SK-N-SH (cell line): Measurements from ENCODE around the gene RHBDD3. TPM values are rescaled to one million over a fixed set of nuclear protein-coding genes. Genes with fewer than 3 reads are reported as not detected.

Experiments
- CTCF ChIA-PET: fragments of 300-600, 350-600 bp; formaldehyde crosslinking; extraction: SDS; loops from one replicate; lab custom pipeline; 2021; lab: Yijun Ruan, JAX
- POLR2A ChIA-PET: fragments of 350-600 bp; sonication (Branson Sonifier 250); formaldehyde crosslinking; extraction: SDS; loops from one replicate; lab custom pipeline; 2020; ENCODE audit warnings: antibody characterized with exemption, inconsistent platforms; lab: Yijun Ruan, JAX
- DNase-seq: peaks from one replicate; pipeline ENCODE4 v3.0.0; 2012
- H2AFZ ChIP-seq: fragments of 200-600 bp; sonication (generic); 2 replicates; pipeline ENCODE4 v1.8.1; 2016; ENCODE audit warnings: antibody characterized with exemption, mild to moderate bottlenecking, low read depth
- H3F3A ChIP-seq: fragments of 200-600 bp; sonication (generic); replicated peaks from 2 replicates; pipeline ENCODE3; 2016; ENCODE audit warnings: antibody characterized with exemption, mild to moderate bottlenecking; ENCODE audit not compliant: insufficient read depth
- H3K27ac ChIP-seq, 2 experiments: fragments of 200-500 bp in 1 of 2; fragments of 200-600 bp in 1 of 2; sonication (Bioruptor generic) in 1 of 2; sonication (generic), shearing (Covaris generic) in 1 of 2; 2 replicates each; pipeline versions ENCODE4 v1.5.1 to v1.6.1; 2014 to 2016; ENCODE audit warnings: low read depth in 2 of 2, inconsistent platforms in 1 of 2, low read length in 1 of 2, mild to moderate bottlenecking in 1 of 2, mixed read lengths in 1 of 2
- H3K27me3 ChIP-seq: fragments of 200-600 bp; sonication (generic), shearing (Covaris generic); 2 replicates; pipeline ENCODE4 v1.6.1; 2016; ENCODE audit warnings: mixed run types; ENCODE audit not compliant: insufficient read depth
- H3K36me3 ChIP-seq, 2 experiments: fragments of 200-500 bp in 1 of 2; fragments of 200-600 bp in 1 of 2; sonication (Bioruptor generic) in 1 of 2; sonication (generic) in 1 of 2; replicated peaks in 1 of 2; 2 replicates each; pipeline versions ENCODE3 to v1.5.1; 2014 to 2016; ENCODE audit warnings: low read length in 1 of 2, mild to moderate bottlenecking in 1 of 2; ENCODE audit not compliant: insufficient read depth in 2 of 2, control insufficient read depth in 1 of 2
- H3K4me1 ChIP-seq, 2 experiments: fragments of 200-500 bp in 1 of 2; fragments of 200-600 bp in 1 of 2; sonication (Bioruptor generic) in 1 of 2; sonication (generic), shearing (Covaris generic) in 1 of 2; 2 replicates each; pipeline versions ENCODE4 v1.5.1 to v1.6.1; 2014 to 2016; ENCODE audit warnings: low read depth in 1 of 2, low read length in 1 of 2, mixed run types in 1 of 2; ENCODE audit not compliant: insufficient read depth in 2 of 2, control insufficient read depth in 1 of 2
- H3K4me2 ChIP-seq: fragments of 200-600 bp; sonication (generic), shearing (Covaris generic); 2 replicates; pipeline ENCODE4 v1.6.1; 2017; ENCODE audit warnings: mixed run types
- H3K4me3 ChIP-seq, 2 experiments: fragments of 200-500 bp in 1 of 2; fragments of 200-600 bp in 1 of 2; sonication (Bioruptor generic) in 1 of 2; sonication (generic), shearing (Covaris generic) in 1 of 2; 2 replicates each; pipeline versions ENCODE4 v1.5.1 to v1.8.1; 2014 to 2016; ENCODE audit warnings: low read depth in 2 of 2, inconsistent platforms in 1 of 2, low read length in 1 of 2, mild to moderate bottlenecking in 1 of 2, mixed read lengths in 1 of 2, moderate library complexity in 1 of 2
- H3K79me2 ChIP-seq: fragments of 200-600 bp; sonication (generic); 2 replicates; pipeline ENCODE4 v1.8.1; 2017; ENCODE audit warnings: mild to moderate bottlenecking; ENCODE audit not compliant: insufficient read depth
- H3K9ac ChIP-seq: fragments of 200-600 bp; sonication (generic); 2 replicates; pipeline ENCODE4 v1.6.1; 2017; ENCODE audit warnings: mixed run types
- H3K9me2 ChIP-seq: fragments of 200-600 bp; sonication (generic); 2 replicates; pipeline ENCODE4 v1.6.1; 2017; ENCODE audit warnings: mixed run types
- H3K9me3 ChIP-seq: fragments of 200-600 bp; sonication (generic); 2 replicates; pipeline ENCODE4 v1.6.1; 2017; ENCODE audit warnings: mixed run types, mild to moderate bottlenecking, moderate library complexity
- H4K20me1 ChIP-seq: fragments of 200-600 bp; sonication (generic); 2 replicates; pipeline ENCODE4 v1.6.1; 2017; ENCODE audit warnings: mild to moderate bottlenecking, mixed run types; ENCODE audit not compliant: insufficient read depth
- CHD2 ChIP-seq: fragments of 150-350 bp; IDR thresholded peaks from 2 replicates; pipeline ENCODE4 v1.6.1; 2018; ENCODE audit warnings: low read length; ENCODE audit not compliant: partially characterized antibody
- IRF3 ChIP-seq: fragments of 150-350 bp; IDR thresholded peaks from 2 replicates; pipeline ENCODE4 v1.6.1; 2016; ENCODE audit warnings: mild to moderate bottlenecking, low read depth, low read length
- MXI1 ChIP-seq: IDR thresholded peaks from 2 replicates; pipeline ENCODE4 v1.6.1; 2012; ENCODE audit warnings: mild to moderate bottlenecking, low read depth, low read length, improper control_type of control experiment
- RXRA ChIP-seq: IDR thresholded peaks from 2 replicates; pipeline ENCODE4 v1.4.0; 2012; ENCODE audit warnings: low read depth, mild to moderate bottlenecking, borderline replicate concordance
- SIN3A ChIP-seq: IDR thresholded peaks from 2 replicates; pipeline ENCODE4 v1.6.1; 2012; ENCODE audit warnings: low read depth, mild to moderate bottlenecking, low read length, moderate library complexity, borderline replicate concordance
- TAF1 ChIP-seq: IDR thresholded peaks from 2 replicates; pipeline ENCODE4 v1.6.1; 2012; ENCODE audit warnings: low read depth, mild to moderate bottlenecking, low read length, moderate library complexity, borderline replicate concordance
- TEAD4 ChIP-seq: IDR thresholded peaks from 2 replicates; pipeline ENCODE4 v1.4.0; 2012; ENCODE audit warnings: mild to moderate bottlenecking, borderline replicate concordance; ENCODE audit not compliant: insufficient read depth
- WGBS: methylation state at CpG from one replicate; pipeline ENCODE4 v1.1.6; 2017; ENCODE audit warnings: low lambda C conversion rate; 5-methylcytosine and 5-hydroxymethylcytosine counted together
- polyA plus RNA-seq, 3 experiments: library from polyadenylated mRNA; depleted of rRNA; stranded (reverse); fragments of >200 nt; gene quantifications; 2 replicates each; pipeline ENCODE4 v1.2.3, GENCODE V29; 2012
- TF ChIP-seq, protein P1 (sequence below): fragments of 200-600 bp; sonication (generic); IDR thresholded peaks from 2 replicates; pipeline ENCODE4 v1.6.1; 2017; ENCODE audit warnings: antibody characterized with exemption, mild to moderate bottlenecking, moderate library complexity

RHBDD3 gene
- polyA plus RNA-seq, 1 of the 3 experiments (the other 2 are of a cell fraction) = 19.0 TPM

DNA sequence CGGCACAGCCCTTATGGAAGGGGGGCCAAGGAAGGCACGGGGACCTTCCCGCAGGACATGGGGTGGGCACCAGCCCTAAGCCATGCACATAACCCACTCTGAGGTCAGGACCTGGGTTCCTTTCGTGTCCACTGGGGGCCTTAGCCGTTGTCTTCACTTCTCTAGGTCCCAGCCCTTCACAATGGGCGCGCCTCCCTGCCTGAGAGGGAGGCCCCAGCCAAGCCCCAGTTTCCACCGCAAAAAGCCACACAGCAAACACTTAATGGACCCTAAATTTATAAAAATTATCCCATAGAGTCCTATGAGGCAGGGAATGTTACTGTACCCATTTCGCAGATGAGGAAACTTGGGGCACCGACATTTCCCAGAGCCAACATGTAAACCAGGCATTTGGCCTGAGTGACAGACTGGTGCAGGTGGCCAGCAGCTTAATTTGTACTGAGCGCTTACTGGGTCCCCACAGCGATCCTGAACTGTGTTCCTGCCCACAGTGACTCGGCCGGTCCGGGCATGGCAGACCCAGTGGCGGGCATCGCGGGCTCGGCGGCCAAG, 39.9 kb upstream of the RHBDD3 start (continued):
- no peak for TF ChIP-seq IRF3

DNA sequence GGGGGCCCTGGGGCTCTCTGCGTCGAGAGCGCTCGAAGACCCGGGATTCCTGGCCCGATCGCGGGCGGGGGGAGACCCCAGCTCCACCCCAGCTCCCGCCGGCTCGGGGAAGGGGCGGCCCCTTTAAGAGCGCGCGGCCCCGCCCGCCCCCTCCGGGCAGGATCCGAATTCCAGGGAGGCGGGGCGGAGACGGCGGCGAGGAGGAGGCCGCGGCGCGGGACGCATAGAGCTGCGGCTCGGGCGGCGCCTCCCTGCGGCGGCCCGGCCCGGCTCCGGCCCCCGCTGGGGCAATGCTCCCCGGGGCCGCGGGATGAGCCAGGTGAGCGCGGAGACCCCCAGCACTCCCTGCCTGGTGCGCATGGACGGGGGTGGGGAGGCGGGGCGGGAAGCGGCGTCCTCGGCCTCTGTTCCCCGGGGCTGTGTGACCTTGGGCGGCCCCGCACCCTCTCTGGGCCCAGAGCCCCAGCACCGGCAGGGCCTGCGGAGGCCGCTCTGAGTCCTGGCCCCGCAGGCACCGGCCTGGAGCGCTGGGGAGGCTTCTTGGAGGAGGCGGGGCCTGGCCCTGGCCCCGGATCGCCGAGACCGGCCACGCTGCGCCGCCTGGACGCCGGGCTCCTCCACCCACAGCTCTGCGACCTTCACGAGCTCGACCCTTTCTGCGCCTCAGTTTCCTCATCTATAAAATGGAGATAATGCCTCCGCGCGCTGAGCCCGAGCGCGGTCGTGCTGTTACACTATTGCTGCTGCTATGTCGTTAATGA, 39.2 kb upstream of the RHBDD3 start:
- POLR2A ChIA-PET = interaction anchor here (1.1 kb wide), 1 partner anchor 247 kb away, joined by 4 read pairs; the partner anchor contains the start of gene THOC5
- CTCF ChIA-PET = interaction anchor here (0.7 to 3.3 kb wide), 13 partner anchors 10 to 62 kb away, joined by 3 to 63 read pairs (median 4); partner anchors contain the start of gene EWSR1

More for the DNA sequence above, 39.2 kb upstream of the RHBDD3 start:
- peak overlapping the region; percentile 91 for H3K4me2 ChIP-seq
- H3K9ac ChIP-seq = peak overlapping the region; percentile 90
- H3K9me2 ChIP-seq = no peaks in the 10 kb centered on the region
- H3K27me3 ChIP-seq = no peaks in the 10 kb centered on the region
- peaks cover 5% of the 10 kb centered on the region for H3F3A ChIP-seq
- peaks cover 0 to 2% of the 10 kb centered on the region in 2 experiments for H3K36me3 ChIP-seq
- H4K20me1 ChIP-seq = peaks cover 9% of the 10 kb centered on the region; the same call in 1 of the 2 replicates
- H3K27ac ChIP-seq = peak overlapping the region; percentile 88 to 89
- H2AFZ ChIP-seq = peak overlapping the region; percentile 89; the same call in 1 of the 2 replicates
- H3K4me1 ChIP-seq = peaks cover 18 to 50% of the 10 kb centered on the region in 2 experiments; a peak in 3 of 4 replicates
- no peaks in the 10 kb centered on the region for H3K9me3 ChIP-seq
- H3K79me2 ChIP-seq = peaks cover 30% of the 10 kb centered on the region
- H3K4me3 ChIP-seq = peak overlapping the region; percentile 74 to 85
- DNase-seq = peak; percentile 93
- WGBS = 31% methylated on average over 24 of the region's 83 CpGs
- TF ChIP-seq TAF1 = peak; percentile 32
- 0 out of 2 replicates have a peak, but pooled peaks have one; percentile 37 for TF ChIP-seq MXI1
- TF ChIP-seq, protein P1, sequence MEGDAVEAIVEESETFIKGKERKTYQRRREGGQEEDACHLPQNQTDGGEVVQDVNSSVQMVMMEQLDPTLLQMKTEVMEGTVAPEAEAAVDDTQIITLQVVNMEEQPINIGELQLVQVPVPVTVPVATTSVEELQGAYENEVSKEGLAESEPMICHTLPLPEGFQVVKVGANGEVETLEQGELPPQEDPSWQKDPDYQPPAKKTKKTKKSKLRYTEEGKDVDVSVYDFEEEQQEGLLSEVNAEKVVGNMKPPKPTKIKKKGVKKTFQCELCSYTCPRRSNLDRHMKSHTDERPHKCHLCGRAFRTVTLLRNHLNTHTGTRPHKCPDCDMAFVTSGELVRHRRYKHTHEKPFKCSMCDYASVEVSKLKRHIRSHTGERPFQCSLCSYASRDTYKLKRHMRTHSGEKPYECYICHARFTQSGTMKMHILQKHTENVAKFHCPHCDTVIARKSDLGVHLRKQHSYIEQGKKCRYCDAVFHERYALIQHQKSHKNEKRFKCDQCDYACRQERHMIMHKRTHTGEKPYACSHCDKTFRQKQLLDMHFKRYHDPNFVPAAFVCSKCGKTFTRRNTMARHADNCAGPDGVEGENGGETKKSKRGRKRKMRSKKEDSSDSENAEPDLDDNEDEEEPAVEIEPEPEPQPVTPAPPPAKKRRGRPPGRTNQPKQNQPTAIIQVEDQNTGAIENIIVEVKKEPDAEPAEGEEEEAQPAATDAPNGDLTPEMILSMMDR = peak; percentile 15; the same call in 1 of the 2 replicates
- TF ChIP-seq SIN3A = 0 out of 2 replicates have a peak, but pooled peaks have one; percentile 27
- no peak for TF ChIP-seq CHD2
- peak; percentile 50; the same call in 1 of the 2 replicates for TF ChIP-seq TEAD4
- no peak for TF ChIP-seq IRF3
- TF ChIP-seq RXRA = no peak
